HL-60 (cell line): ENCODE measurements around the gene KIF11.
A peak's percentile ranks its signal among the peaks of the same experiment; 100 is the strongest.

Source experiments
- DNase-seq, 2 experiments: peaks; one replicate each; pipeline ENCODE4 v3.0.0-alpha.2; 2010 to 2020; ENCODE audit warnings: low read depth in 1 of 2, low spot score in 1 of 2
- H3K27ac ChIP-seq: fragments of 250-450 bp; sonication (Bioruptor Pico); replicated peaks from 2 replicates; pipeline ENCODE4 v1.5.1; 2020; ENCODE audit warnings: mild to moderate bottlenecking, moderate library complexity
- H3K27me3 ChIP-seq: fragments of 250-450 bp; sonication (Bioruptor Pico); 2 replicates; pipeline ENCODE4 v1.5.1; 2021; ENCODE audit warnings: mild to moderate bottlenecking, moderate library complexity; ENCODE audit not compliant: insufficient read depth, poor library complexity, severe bottlenecking
- H3K4me3 ChIP-seq: replicated peaks from 2 replicates; pipeline ENCODE4 v1.5.1; 2011; ENCODE audit warnings: mild to moderate bottlenecking, control low read depth, low read length; ENCODE audit not compliant: insufficient read depth
- GABPA ChIP-seq: IDR thresholded peaks from 2 replicates; pipeline ENCODE4 v1.6.1; 2012; ENCODE audit warnings: low read depth
- POLR2AphosphoS5 ChIP-seq: IDR thresholded peaks from 2 replicates; pipeline ENCODE4 v1.6.1; 2012; ENCODE audit warnings: low read depth
- SPI1 ChIP-seq: IDR thresholded peaks from 2 replicates; pipeline ENCODE4 v1.6.1; 2012; ENCODE audit warnings: low read depth, mild to moderate bottlenecking, borderline replicate concordance
- TF ChIP-seq, protein P1 (sequence below): IDR thresholded peaks from one replicate; pipeline ENCODE4 v1.5.1; 2011; ENCODE audit warnings: low read length, control low read depth, inconsistent platforms; ENCODE audit not compliant: insufficient read depth
- TF ChIP-seq, protein P2 (sequence below): IDR thresholded peaks from 2 replicates; pipeline ENCODE4 v1.6.1; 2012; ENCODE audit warnings: low read depth; ENCODE audit not compliant: insufficient replicate concordance

Gene KIF11

DNA sequence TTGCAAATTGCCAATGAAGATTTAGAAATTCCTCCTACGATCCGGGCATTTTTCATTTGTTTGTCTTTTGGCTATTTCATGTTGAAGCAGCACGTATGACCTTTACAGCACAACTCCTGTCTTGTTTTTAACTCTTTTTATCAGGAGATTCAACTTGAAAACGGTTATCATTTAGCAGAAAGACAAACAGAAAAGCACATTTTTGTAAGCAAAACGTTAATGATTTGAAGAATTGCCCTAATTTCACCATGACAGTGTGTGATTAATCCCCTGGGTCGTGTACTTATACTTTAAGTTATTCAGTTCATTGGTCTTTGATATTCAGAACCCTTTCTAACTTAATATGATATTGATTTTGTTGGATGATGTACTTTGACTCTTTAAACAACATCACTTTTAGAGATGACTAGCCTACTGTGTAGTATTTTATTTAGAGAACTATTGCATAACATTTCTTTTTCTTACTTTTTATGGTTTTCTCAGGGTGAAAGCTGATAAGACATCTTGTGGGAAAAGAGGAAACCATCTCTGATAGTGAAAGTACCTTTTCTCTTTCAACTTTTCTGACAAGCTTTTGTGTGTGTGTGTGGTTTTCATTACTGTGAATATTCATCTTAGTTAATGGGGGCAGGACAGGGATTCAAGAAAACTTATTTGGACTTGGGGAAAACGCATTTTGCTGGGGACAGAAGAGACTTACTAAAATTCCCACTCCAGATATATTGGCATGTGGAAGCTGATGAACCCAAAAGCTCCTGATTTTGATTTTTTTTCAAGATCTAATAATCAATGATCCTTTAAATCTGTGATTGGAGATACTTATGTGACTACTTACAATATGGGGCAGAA lies 105.0 kb downstream of the KIF11 start:
- peak; percentile 70; the same call in 1 of the 2 replicates for TF ChIP-seq SPI1
- TF ChIP-seq, protein P1, sequence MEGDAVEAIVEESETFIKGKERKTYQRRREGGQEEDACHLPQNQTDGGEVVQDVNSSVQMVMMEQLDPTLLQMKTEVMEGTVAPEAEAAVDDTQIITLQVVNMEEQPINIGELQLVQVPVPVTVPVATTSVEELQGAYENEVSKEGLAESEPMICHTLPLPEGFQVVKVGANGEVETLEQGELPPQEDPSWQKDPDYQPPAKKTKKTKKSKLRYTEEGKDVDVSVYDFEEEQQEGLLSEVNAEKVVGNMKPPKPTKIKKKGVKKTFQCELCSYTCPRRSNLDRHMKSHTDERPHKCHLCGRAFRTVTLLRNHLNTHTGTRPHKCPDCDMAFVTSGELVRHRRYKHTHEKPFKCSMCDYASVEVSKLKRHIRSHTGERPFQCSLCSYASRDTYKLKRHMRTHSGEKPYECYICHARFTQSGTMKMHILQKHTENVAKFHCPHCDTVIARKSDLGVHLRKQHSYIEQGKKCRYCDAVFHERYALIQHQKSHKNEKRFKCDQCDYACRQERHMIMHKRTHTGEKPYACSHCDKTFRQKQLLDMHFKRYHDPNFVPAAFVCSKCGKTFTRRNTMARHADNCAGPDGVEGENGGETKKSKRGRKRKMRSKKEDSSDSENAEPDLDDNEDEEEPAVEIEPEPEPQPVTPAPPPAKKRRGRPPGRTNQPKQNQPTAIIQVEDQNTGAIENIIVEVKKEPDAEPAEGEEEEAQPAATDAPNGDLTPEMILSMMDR: no peak
- H3K27me3 ChIP-seq: no peaks in the 10 kb centered on the region
- DNase-seq: no peak
- no peak overlapping the region for H3K27ac ChIP-seq
- H3K4me3 ChIP-seq: no peak overlapping the region

DNA sequence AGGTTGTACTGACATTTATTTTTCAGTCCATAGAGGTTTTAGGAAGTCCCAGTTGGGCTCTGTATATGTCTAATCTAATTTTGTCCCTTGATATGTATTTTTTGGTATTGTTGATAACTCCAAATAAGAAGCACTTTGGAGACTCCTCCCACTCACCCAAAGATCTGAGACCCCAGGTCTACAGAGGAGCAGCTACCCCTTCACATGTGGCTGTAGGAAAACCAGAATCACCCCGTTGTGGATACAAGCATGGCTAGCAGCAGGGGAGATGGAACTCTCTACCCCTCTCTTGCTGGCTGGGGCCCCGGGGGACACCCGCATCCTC lies 106.2 kb downstream of the KIF11 start:
- no peak for DNase-seq
- Histone ChIP-seq H3K27ac (no peak overlapping the region), H3K4me3 (0 out of 2 replicates have a peak overlapping the region, but pooled peaks have one; percentile 19), H3K27me3 (no peaks in the 10 kb centered on the region)
- TF ChIP-seq POLR2AphosphoS5 (no peak), SPI1 (no peak), GABPA (no peak)
- TF ChIP-seq, protein P2, sequence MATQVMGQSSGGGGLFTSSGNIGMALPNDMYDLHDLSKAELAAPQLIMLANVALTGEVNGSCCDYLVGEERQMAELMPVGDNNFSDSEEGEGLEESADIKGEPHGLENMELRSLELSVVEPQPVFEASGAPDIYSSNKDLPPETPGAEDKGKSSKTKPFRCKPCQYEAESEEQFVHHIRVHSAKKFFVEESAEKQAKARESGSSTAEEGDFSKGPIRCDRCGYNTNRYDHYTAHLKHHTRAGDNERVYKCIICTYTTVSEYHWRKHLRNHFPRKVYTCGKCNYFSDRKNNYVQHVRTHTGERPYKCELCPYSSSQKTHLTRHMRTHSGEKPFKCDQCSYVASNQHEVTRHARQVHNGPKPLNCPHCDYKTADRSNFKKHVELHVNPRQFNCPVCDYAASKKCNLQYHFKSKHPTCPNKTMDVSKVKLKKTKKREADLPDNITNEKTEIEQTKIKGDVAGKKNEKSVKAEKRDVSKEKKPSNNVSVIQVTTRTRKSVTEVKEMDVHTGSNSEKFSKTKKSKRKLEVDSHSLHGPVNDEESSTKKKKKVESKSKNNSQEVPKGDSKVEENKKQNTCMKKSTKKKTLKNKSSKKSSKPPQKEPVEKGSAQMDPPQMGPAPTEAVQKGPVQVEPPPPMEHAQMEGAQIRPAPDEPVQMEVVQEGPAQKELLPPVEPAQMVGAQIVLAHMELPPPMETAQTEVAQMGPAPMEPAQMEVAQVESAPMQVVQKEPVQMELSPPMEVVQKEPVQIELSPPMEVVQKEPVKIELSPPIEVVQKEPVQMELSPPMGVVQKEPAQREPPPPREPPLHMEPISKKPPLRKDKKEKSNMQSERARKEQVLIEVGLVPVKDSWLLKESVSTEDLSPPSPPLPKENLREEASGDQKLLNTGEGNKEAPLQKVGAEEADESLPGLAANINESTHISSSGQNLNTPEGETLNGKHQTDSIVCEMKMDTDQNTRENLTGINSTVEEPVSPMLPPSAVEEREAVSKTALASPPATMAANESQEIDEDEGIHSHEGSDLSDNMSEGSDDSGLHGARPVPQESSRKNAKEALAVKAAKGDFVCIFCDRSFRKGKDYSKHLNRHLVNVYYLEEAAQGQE: no peak
- TF ChIP-seq, protein P1: no peak

DNA sequence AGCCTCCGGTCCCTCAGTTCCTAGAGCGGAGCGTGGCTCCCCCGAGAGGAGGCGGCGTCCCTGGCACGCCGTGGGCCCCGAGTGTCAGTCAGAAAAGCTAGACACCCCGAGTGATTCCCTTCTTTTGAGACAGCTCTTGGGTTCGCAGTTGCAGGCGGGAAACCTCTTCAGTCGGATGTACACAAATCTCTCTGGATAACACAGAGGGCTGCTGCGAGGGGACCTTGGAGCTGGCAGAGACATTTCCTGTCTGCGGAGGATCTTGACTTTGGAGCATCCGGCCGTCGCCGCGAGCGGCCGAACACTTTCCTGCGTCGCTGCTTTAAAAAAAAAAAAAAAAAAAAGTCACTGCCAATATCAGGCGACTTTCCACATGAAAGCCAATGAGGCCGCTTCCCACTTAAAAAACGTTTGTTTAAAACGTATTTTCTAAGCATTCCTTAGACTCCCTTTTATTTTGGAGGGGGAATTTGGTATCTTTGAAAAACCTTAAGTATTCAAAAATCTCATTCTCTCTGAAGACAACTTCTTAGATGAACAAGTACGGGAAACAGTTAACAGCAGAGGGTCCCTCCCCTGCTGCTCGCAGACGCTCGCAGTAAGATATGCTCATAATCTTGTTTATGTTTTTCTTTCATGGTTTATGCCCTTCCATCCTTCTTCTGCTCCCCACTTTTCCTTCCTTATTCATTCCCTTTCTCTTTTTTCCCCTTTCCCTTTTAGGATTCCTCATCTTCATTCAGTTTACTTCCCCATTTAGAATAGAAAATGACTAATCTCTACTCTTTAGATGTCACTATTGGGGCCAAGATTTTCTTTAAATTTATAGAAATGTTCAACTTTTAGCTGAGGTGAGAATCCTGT lies 106.8 kb downstream of the KIF11 start:
- DNase-seq: peak in 1 of 2 experiments; percentile 25
- no peak overlapping the region for H3K27ac ChIP-seq
- H3K27me3 ChIP-seq: no peaks in the 10 kb centered on the region
- H3K4me3 ChIP-seq: peak overlapping the region; percentile 19; the same call in 1 of the 2 replicates
- TF ChIP-seq, protein P1: no peak
- TF ChIP-seq GABPA (peak; percentile 30; the same call in 1 of the 2 replicates), POLR2AphosphoS5 (no peak)

DNA sequence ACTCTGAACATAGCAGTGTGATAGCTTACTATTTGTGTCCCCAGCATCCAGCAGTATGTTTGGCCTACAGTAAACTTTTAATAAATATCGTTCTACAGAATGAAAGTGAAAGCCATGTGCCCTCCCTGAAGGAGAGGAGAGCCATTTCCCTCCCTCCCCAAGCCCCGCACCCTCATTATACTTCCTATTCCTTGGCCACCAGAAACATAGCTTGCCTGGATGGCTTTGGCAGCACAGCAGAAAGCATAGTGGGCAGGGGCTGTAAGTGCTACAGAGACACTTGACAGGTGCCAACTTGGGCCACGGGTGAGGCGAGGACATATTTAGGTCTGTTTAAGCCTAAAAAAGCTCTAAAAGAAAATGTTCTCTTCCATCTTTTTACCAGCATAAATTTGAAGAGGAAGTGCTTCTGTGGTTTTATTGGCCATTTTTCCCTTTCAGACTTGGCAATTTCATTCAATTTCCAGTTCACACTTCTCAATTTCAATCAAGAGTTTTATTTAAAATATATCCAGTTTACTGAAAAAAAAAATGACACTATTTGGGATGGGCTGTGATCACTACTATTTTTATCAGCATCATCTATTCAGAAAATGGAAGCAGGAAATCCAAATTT lies 109.5 kb downstream of the KIF11 start:
- peak in 1 of 2 experiments; percentile 38 for DNase-seq
- Histone ChIP-seq H3K27me3 (no peaks in the 10 kb centered on the region), H3K27ac (no peak overlapping the region), H3K4me3 (no peak overlapping the region)
- TF ChIP-seq GABPA: no peak
- peak; percentile 86 for TF ChIP-seq SPI1
